Fibroblast of villous mesenchyme (primary cell): ENCODE results near the gene KCNA1. TPM values are rescaled to one million over a fixed set of nuclear protein-coding genes. Genes with fewer than 3 reads are reported as not detected.

Source experiments
- DNase-seq: peaks from one replicate; pipeline ENCODE4 v3.0.0-alpha.2; 2010; ENCODE audit warnings: low read depth
- H3K4me3 ChIP-seq: 2 replicates; pipeline ENCODE4 v1.5.1; 2011; ENCODE audit warnings: low read depth, mild to moderate bottlenecking, low read length
- CTCF ChIP-seq: IDR thresholded peaks from 2 replicates; pipeline ENCODE4 v1.5.1; 2012; ENCODE audit warnings: low read depth, mild to moderate bottlenecking, low read length; ENCODE audit not compliant: insufficient read depth
- total RNA-seq: library from RNA; depleted of rRNA; stranded (reverse); fragments of >200 nt; gene quantifications from 2 replicates; pipeline ENCODE4 v1.2.3, GENCODE V29; 2012

Gene KCNA1
- total RNA-seq, 1 donor, result not detected

- no peak for TF ChIP-seq CTCF
- no peak overlapping the region for H3K4me3 ChIP-seq
- no peak for DNase-seq
Observed at GRCh38 chr12:4943938-4944284, 34.2 kb downstream of the KCNA1 start.

GRCh38 chr12:4947253-4947652 lies 37.5 kb downstream of the KCNA1 start:
- no peak for TF ChIP-seq CTCF
- no peak overlapping the region for H3K4me3 ChIP-seq
- DNase-seq, result no peak

- H3K4me3 ChIP-seq, result no peak overlapping the region
- no peak for DNase-seq
- no peak for TF ChIP-seq CTCF
Observed at GRCh38 chr12:4951083-4951482, 41.4 kb downstream of the KCNA1 start.

GRCh38 chr12:4951601-4952000 lies 41.9 kb downstream of the KCNA1 start:
- no peak overlapping the region for H3K4me3 ChIP-seq
- no peak for DNase-seq
- no peak for TF ChIP-seq CTCF

- DNase-seq, result no peak
- no peak for TF ChIP-seq CTCF
- no peak overlapping the region for H3K4me3 ChIP-seq
Observed at GRCh38 chr12:4954621-4955354, 45.1 kb downstream of the KCNA1 start.

GRCh38 chr12:4956054-4956453 lies 46.3 kb downstream of the KCNA1 start:
- TF ChIP-seq CTCF, result no peak
- no peak overlapping the region for H3K4me3 ChIP-seq
- DNase-seq, result no peak

- TF ChIP-seq CTCF, result no peak
- DNase-seq, result no peak
- no peak overlapping the region for H3K4me3 ChIP-seq
Observed at GRCh38 chr12:4956968-4957367, 47.3 kb downstream of the KCNA1 start.
